Osteoblast (primary cell): ENCODE results near the gene IL21. TPM values are rescaled to one million over a fixed set of nuclear protein-coding genes. Genes with fewer than 3 reads are reported as not detected.
"Not testable (repeated sequence)": the region's sequence is repeated elsewhere in the genome, so short reads cannot be mapped to it uniquely, and the experiment has no call there.

Experiments
- DNase-seq: peaks from one replicate; pipeline ENCODE4 v3.0.0; 2011; ENCODE audit warnings: low spot score, mixed read lengths; ENCODE audit not compliant: insufficient read length; ENCODE audit errors: missing footprints
- H2AFZ ChIP-seq: 2 replicates; pipeline ENCODE4 v1.6.0; 2011; ENCODE audit warnings: mild to moderate bottlenecking, low read length
- H3K27ac ChIP-seq: 2 replicates; pipeline ENCODE4 v1.5.1; 2011; ENCODE audit warnings: mild to moderate bottlenecking, low read depth, low read length, moderate library complexity
- H3K27me3 ChIP-seq: 2 replicates; pipeline ENCODE4 v1.6.0; 2012; ENCODE audit warnings: mild to moderate bottlenecking, control low read depth, inconsistent platforms, low read length, moderate library complexity; ENCODE audit not compliant: insufficient read depth
- H3K36me3 ChIP-seq: 2 replicates; pipeline ENCODE4 v1.5.1; 2011; ENCODE audit warnings: mild to moderate bottlenecking, low read length, control low read depth, moderate library complexity; ENCODE audit not compliant: insufficient read depth
- H3K4me1 ChIP-seq: 2 replicates; pipeline ENCODE4 v1.5.1; 2011; ENCODE audit warnings: mild to moderate bottlenecking, low read length, control low read depth, moderate library complexity; ENCODE audit not compliant: insufficient read depth
- H3K4me2 ChIP-seq: 2 replicates; pipeline ENCODE4 v1.6.0; 2011; ENCODE audit warnings: mild to moderate bottlenecking, low read length; ENCODE audit not compliant: insufficient read depth
- H3K4me3 ChIP-seq: fragments of 200-600 bp; sonication (generic); 3 replicates; pipeline ENCODE4 v1.5.1; 2012; ENCODE audit warnings: mild to moderate bottlenecking, low read length, inconsistent platforms; ENCODE audit not compliant: insufficient read depth
- H3K79me2 ChIP-seq: 2 replicates; pipeline ENCODE4 v1.6.0; 2012; ENCODE audit warnings: mild to moderate bottlenecking, low read length, control low read depth, inconsistent platforms; ENCODE audit not compliant: insufficient read depth
- H3K9me3 ChIP-seq: 2 replicates; pipeline ENCODE4 v1.5.1; 2011; ENCODE audit warnings: low read depth, low read length, control low read depth
- H4K20me1 ChIP-seq: 2 replicates; pipeline ENCODE4 v1.6.0; 2012; ENCODE audit warnings: mild to moderate bottlenecking, low read length, control low read depth; ENCODE audit not compliant: insufficient read depth
- CTCF ChIP-seq: IDR thresholded peaks from 2 replicates; pipeline ENCODE4 v1.5.1; 2011; ENCODE audit warnings: mild to moderate bottlenecking, low read depth, low read length, moderate library complexity; ENCODE audit errors: extremely low read depth
- total RNA-seq: library from RNA; depleted of rRNA; stranded (reverse); fragments of >200 nt; gene quantifications from 2 replicates; pipeline ENCODE4 v1.2.3, GENCODE V29; 2012

The IL21 gene
- total RNA-seq, 1 donor, result not detected

DNA sequence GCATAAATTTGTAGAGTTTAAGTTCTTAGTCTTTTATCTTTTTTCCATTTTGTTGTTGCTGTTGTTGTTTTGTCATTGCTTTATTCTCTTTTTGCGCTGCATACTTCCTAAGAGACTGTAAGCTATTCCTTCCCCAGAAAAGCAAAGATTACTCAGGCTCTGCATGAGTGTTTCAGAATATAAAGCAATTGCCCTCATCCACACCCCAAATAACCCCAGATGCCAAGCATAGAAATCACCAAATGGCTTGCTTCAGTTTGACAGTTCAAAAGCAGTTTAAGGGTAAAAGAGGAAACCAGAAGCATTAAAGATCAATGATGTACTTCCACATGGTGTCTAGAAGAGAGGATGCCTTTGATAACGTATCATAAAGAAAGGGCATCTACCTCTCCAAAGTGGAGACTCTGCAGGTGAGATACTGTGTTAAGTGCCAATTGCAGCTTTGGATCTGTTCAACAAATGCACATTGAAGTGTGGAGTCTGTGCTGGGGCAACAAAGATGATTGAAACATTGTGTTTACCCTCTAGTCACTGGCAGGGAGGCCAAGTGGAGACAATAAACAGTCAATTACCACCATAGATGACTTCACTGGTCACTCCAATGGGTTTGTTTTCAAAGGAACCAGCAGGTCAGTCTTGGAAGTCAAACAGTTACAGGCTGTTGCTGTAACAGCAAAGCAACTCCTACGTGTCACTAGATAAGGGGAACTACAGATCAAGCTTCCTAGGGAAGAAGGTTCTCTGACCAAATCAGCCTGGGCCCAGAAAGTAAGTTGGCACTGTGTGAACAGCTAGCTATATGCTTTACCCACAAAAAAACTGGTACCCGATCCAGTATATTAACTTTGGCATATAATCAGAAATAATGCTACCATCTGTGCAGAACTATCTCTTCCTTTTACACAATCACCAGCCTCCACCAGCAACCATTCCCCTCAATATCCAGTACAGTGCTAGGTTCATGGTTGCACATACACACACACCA is 40.6 kb upstream of the IL21 start:
- peak overlapping the region; percentile 60 for H3K4me2 ChIP-seq
- H3K27ac ChIP-seq, result peak overlapping the region; percentile 62
- H3K27me3 ChIP-seq, result no peaks in the 10 kb centered on the region
- no peaks in the 10 kb centered on the region for H4K20me1 ChIP-seq
- H3K79me2 ChIP-seq, result no peaks in the 10 kb centered on the region
- DNase-seq, result peak; percentile 53
- no peaks in the 10 kb centered on the region for H3K9me3 ChIP-seq
- no peak for TF ChIP-seq CTCF
- H3K4me3 ChIP-seq, result no peak overlapping the region
- H2AFZ ChIP-seq, result peak overlapping the region; percentile 76
- H3K36me3 ChIP-seq, result no peaks in the 10 kb centered on the region
- peaks cover 42% of the 10 kb centered on the region for H3K4me1 ChIP-seq

DNA sequence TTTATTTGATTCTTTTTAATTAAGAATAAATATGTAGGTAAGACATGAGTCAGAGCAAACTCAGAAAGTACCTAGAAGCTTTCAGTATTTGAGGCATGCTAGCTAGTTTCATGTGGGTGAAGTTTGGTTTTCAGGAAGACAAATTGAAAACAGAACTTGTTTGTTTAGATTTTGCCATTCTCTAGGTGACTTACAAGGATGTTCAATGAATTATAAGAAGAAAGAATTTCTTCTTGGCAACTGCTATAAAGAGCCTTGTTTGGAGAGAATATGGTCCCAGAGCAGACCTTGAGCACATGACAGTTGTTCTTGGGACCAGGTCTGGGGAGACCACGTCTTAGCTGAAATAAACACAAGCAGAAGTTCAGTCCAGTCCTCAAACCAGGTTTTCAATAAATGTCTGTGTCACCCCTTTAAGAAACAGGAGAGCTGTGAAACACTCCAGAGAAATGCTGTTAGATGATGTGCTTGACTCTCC is 38.0 kb upstream of the IL21 start:
- Histone ChIP-seq H3K4me3 (no peak overlapping the region), H3K36me3 (no peaks in the 10 kb centered on the region), H4K20me1 (no peaks in the 10 kb centered on the region), H3K4me1 (peaks cover 18% of the 10 kb centered on the region), H3K27me3 (no peaks in the 10 kb centered on the region), H3K27ac (no peak overlapping the region), H2AFZ (no peak overlapping the region), H3K79me2 (no peaks in the 10 kb centered on the region), H3K4me2 (no peak overlapping the region), H3K9me3 (no peaks in the 10 kb centered on the region)
- no peak for TF ChIP-seq CTCF
- DNase-seq, result no peak

DNA sequence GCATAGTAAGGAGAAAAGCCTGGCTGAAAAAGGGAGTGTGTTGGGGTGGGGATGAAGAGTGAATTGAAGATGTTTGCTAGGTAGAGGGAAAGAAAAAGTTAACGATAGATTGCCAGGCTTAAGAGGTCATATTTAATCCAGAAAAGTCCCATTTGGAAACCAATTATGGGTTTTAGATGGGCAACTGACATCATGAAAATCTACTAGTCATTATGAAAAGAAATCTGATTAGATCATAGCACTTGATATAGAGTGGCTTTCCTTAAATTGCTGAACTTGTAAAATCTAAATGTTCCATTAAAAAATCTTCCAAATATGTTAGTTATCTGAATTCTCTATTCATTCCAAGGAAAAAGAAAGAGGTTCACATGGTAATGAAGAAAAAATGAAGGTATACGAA is 37.5 kb upstream of the IL21 start:
- H3K9me3 ChIP-seq, result no peaks in the 10 kb centered on the region
- DNase-seq, result no peak
- H2AFZ ChIP-seq, result no peak overlapping the region
- no peak overlapping the region for H3K4me2 ChIP-seq
- no peaks in the 10 kb centered on the region for H3K79me2 ChIP-seq
- no peak overlapping the region for H3K4me3 ChIP-seq
- H3K27me3 ChIP-seq, result no peaks in the 10 kb centered on the region
- H3K4me1 ChIP-seq, result peaks cover 16% of the 10 kb centered on the region
- H3K27ac ChIP-seq, result no peak overlapping the region
- TF ChIP-seq CTCF, result no peak
- no peaks in the 10 kb centered on the region for H3K36me3 ChIP-seq
- H4K20me1 ChIP-seq, result no peaks in the 10 kb centered on the region

- peaks cover 16% of the 10 kb centered on the region for H3K4me1 ChIP-seq
- H3K27me3 ChIP-seq, result no peaks in the 10 kb centered on the region
- DNase-seq, result no peak
- H3K4me2 ChIP-seq, result no peak overlapping the region
- H3K4me3 ChIP-seq, result no peak overlapping the region
- no peak overlapping the region for H2AFZ ChIP-seq
- TF ChIP-seq CTCF, result no peak
- no peaks in the 10 kb centered on the region for H3K79me2 ChIP-seq
- no peak overlapping the region for H3K27ac ChIP-seq
- no peaks in the 10 kb centered on the region for H4K20me1 ChIP-seq
- no peaks in the 10 kb centered on the region for H3K9me3 ChIP-seq
- H3K36me3 ChIP-seq, result no peaks in the 10 kb centered on the region
Observed at GRCh38 chr4:122657553-122657952, 36.7 kb upstream of the IL21 start.

GRCh38 chr4:122656583-122656982 is 35.7 kb upstream of the IL21 start:
- not testable (repeated sequence) for H3K79me2 ChIP-seq, H3K27me3 ChIP-seq, DNase-seq, H2AFZ ChIP-seq, H3K9me3 ChIP-seq, H3K4me2 ChIP-seq, H3K4me3 ChIP-seq, H3K27ac ChIP-seq, H4K20me1 ChIP-seq, H3K36me3 ChIP-seq
- H3K4me1 ChIP-seq, result peaks cover 10% of the 10 kb centered on the region
